H9 (cell line): ENCODE measurements around the gene FAM9C. TPM values are rescaled to one million over a fixed set of nuclear protein-coding genes. Genes with fewer than 3 reads are reported as not detected.

Source experiments
- DNase-seq: peaks from one replicate; pipeline ENCODE4 v3.0.0-alpha.2; 2017
- H2AFZ ChIP-seq: one replicate; pipeline ENCODE4 v1.6.1; 2013; ENCODE audit warnings: mild to moderate bottlenecking, low read length, control low read depth, moderate library complexity
- H2AK5ac ChIP-seq: 2 replicates; pipeline ENCODE4 v1.6.1; 2013; ENCODE audit warnings: low read length, control low read depth, mixed read lengths; ENCODE audit not compliant: insufficient read length
- H2BK120ac ChIP-seq: one replicate; pipeline ENCODE4 v1.6.1; 2013; ENCODE audit warnings: low read depth, mild to moderate bottlenecking, low read length, control low read depth, inconsistent platforms; ENCODE audit not compliant: poor library complexity, severe bottlenecking
- H2BK12ac ChIP-seq: 2 replicates; pipeline ENCODE4 v1.6.1; 2013; ENCODE audit warnings: low read length, control low read depth, mixed read lengths, low read depth; ENCODE audit not compliant: insufficient read length
- H2BK15ac ChIP-seq: 2 replicates; pipeline ENCODE4 v1.6.1; 2013; ENCODE audit warnings: low read depth, low read length, control low read depth
- H2BK20ac ChIP-seq: one replicate; pipeline ENCODE4 v1.6.1; 2013; ENCODE audit warnings: low read depth, mild to moderate bottlenecking, low read length, control low read depth, inconsistent platforms; ENCODE audit not compliant: poor library complexity, severe bottlenecking
- H2BK5ac ChIP-seq: 2 replicates; pipeline ENCODE4 v1.6.1; 2013; ENCODE audit warnings: low read length, control low read depth, mixed read lengths; ENCODE audit not compliant: insufficient read length
- H3K14ac ChIP-seq: 2 replicates; pipeline ENCODE4 v1.6.1; 2013; ENCODE audit warnings: low read length, control low read depth; ENCODE audit not compliant: insufficient read depth
- H3K18ac ChIP-seq: 2 replicates; pipeline ENCODE4 v1.6.1; 2013; ENCODE audit warnings: low read depth, mild to moderate bottlenecking, mixed read lengths, low read length, control low read depth; ENCODE audit not compliant: insufficient read length
- H3K23ac ChIP-seq: 2 replicates; pipeline ENCODE4 v1.6.1; 2013; ENCODE audit warnings: low read length, control low read depth, mixed read lengths, low read depth; ENCODE audit not compliant: insufficient read length
- H3K23me2 ChIP-seq: 2 replicates; pipeline ENCODE4 v1.6.1; 2013; ENCODE audit warnings: low read depth, mild to moderate bottlenecking, mixed read lengths, low read length, control low read depth; ENCODE audit not compliant: insufficient read length, poor library complexity, severe bottlenecking
- H3K27ac ChIP-seq: 2 replicates; pipeline ENCODE4 v1.5.1; 2013; ENCODE audit warnings: low read length, control low read depth, mixed read lengths, low read depth; ENCODE audit not compliant: insufficient read length
- H3K27me3 ChIP-seq: 2 replicates; pipeline ENCODE4 v1.6.1; 2013; ENCODE audit warnings: low read length, control low read depth, inconsistent platforms; ENCODE audit not compliant: insufficient read depth
- H3K4ac ChIP-seq: 2 replicates; pipeline ENCODE4 v1.6.1; 2013; ENCODE audit warnings: low read depth, mild to moderate bottlenecking, control low read depth, inconsistent platforms, low read length, moderate library complexity
- H3K4me1 ChIP-seq: 2 replicates; pipeline ENCODE4 v1.6.1; 2013; ENCODE audit warnings: low read length, control low read depth, inconsistent platforms; ENCODE audit not compliant: insufficient read depth
- H3K4me2 ChIP-seq: 2 replicates; pipeline ENCODE4 v1.6.1; 2013; ENCODE audit warnings: low read length, control low read depth, mixed read lengths; ENCODE audit not compliant: insufficient read length, insufficient read depth
- H3K56ac ChIP-seq: 2 replicates; pipeline ENCODE4 v1.6.1; 2013; ENCODE audit warnings: low read depth, mild to moderate bottlenecking, mixed read lengths, low read length, control low read depth; ENCODE audit not compliant: insufficient read length
- H3K79me1 ChIP-seq: 2 replicates; pipeline ENCODE4 v1.6.1; 2013; ENCODE audit warnings: low read depth, mild to moderate bottlenecking, moderate library complexity, low read length, control low read depth, inconsistent platforms; ENCODE audit not compliant: insufficient read depth, poor library complexity, severe bottlenecking
- H3K79me2 ChIP-seq: 2 replicates; pipeline ENCODE4 v1.6.1; 2013; ENCODE audit warnings: low read length, control low read depth, inconsistent platforms; ENCODE audit not compliant: insufficient read depth
- H3K9ac ChIP-seq: 2 replicates; pipeline ENCODE4 v1.6.1; 2013; ENCODE audit warnings: low read length, control low read depth, mixed read lengths; ENCODE audit not compliant: insufficient read length; ENCODE audit errors: extremely low read depth
- H3K9me3 ChIP-seq: one replicate; pipeline ENCODE4 v1.6.1; 2013; ENCODE audit warnings: low read depth, low read length, inconsistent platforms; ENCODE audit not compliant: control insufficient read depth
- H3T11ph ChIP-seq: one replicate; pipeline ENCODE4 v1.6.1; 2013; ENCODE audit warnings: mild to moderate bottlenecking, low read length, control low read depth, inconsistent platforms
- H4K20me1 ChIP-seq: one replicate; pipeline ENCODE4 v1.6.1; 2013; ENCODE audit not compliant: control insufficient read depth, insufficient read length, insufficient read depth
- H4K5ac ChIP-seq: 2 replicates; pipeline ENCODE4 v1.6.1; 2013; ENCODE audit warnings: low read depth, mild to moderate bottlenecking, mixed read lengths, low read length, control low read depth; ENCODE audit not compliant: insufficient read length
- H4K8ac ChIP-seq: replicated peaks from 2 replicates; pipeline ENCODE4 v1.6.1; 2013; ENCODE audit warnings: low read length, control low read depth, mixed read lengths, low read depth; ENCODE audit not compliant: insufficient read length
- H4K91ac ChIP-seq: 2 replicates; pipeline ENCODE4 v1.6.1; 2013; ENCODE audit warnings: low read depth, mild to moderate bottlenecking, moderate library complexity, mixed read lengths, low read length, control low read depth; ENCODE audit not compliant: insufficient read length
- H3K27ac Mint-ChIP-seq, 3 experiments: 2 replicates in 2 of 3; 3 replicates in 1 of 3; pipeline ENCODE4 v1.8.0; 2020 to 2021; ENCODE audit warnings: mixed read lengths in 3 of 3, mild to moderate bottlenecking in 1 of 3, moderate library complexity in 1 of 3
- H3K27me3 Mint-ChIP-seq: 2 replicates; pipeline ENCODE4 v1.8.0; 2021; ENCODE audit warnings: low read depth, mild to moderate bottlenecking, moderate library complexity, mixed read lengths
- H3K36me3 Mint-ChIP-seq, 3 experiments: 2 replicates in 2 of 3; 3 replicates in 1 of 3; pipeline ENCODE4 v1.8.0; 2020 to 2021; ENCODE audit warnings: low read depth in 3 of 3, mixed read lengths in 3 of 3; ENCODE audit not compliant: insufficient read depth in 1 of 3
- H3K4me1 Mint-ChIP-seq, 2 experiments: 2 replicates each; pipeline ENCODE4 v1.8.0; 2020; ENCODE audit warnings: mixed read lengths in 2 of 2
- H3K4me3 Mint-ChIP-seq, 2 experiments: 2 replicates in 1 of 2; 3 replicates in 1 of 2; pipeline ENCODE4 v1.8.0; 2020 to 2021; ENCODE audit warnings: mild to moderate bottlenecking in 2 of 2, mixed read lengths in 2 of 2, moderate library complexity in 1 of 2
- H3K9me3 Mint-ChIP-seq, 2 experiments: 2 replicates in 1 of 2; 3 replicates in 1 of 2; pipeline ENCODE4 v1.8.0; 2020; ENCODE audit warnings: mild to moderate bottlenecking in 2 of 2, mixed read lengths in 2 of 2, moderate library complexity in 1 of 2
- WGBS: extraction: QIAGEN DNeasy Blood & Tissue Kit; methylation state at CpG from one replicate; pipeline ENCODE4 v1.1.7; 2013; ENCODE audit warnings: missing lambda C conversion rate, low lambda C conversion rate, mixed read lengths; ENCODE audit not compliant: insufficient read length; ENCODE audit errors: extremely low coverage; 5-methylcytosine and 5-hydroxymethylcytosine counted together
- total RNA-seq: library from RNA; stranded (reverse); gene quantifications from 2 replicates; pipeline ENCODE4 v1.2.1, GENCODE V29; 2021
- TF ChIP-seq, protein P1 (sequence below): fragments of 200-600 bp; sonication (generic); conservative IDR thresholded peaks from 3 replicates; pipeline ENCODE4 v1.8.0; 2021; ENCODE audit warnings: antibody characterized with exemption, mild to moderate bottlenecking

Gene FAM9C
- total RNA-seq, 1 experiment from 2014 or later, result not detected

DNA sequence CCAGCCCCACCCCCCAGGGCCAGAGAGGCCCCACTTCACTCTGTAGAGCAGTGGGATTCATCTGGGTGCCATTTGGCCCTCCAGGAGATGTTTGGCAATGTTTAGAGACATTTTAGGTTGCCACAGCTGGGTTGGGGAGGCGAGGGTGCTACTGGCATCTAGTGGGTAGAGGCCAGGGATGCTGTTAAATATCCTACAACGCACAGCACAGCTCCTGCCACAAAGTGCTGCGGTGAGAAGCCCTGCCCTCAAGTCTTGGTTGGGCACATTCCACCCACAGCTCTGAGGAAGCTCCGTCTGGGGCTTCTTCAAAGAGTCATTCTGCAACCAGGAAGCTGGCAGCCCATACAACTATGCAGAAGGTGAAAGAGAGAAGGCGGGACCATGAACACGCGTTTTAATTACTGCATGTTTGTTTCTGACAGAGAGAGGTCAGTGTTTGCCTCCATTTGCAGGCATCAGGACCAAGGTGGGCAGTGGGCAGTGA, 48.1 kb upstream of the FAM9C start:
- no peak overlapping the region for H4K5ac ChIP-seq
- H3K18ac ChIP-seq, result no peak overlapping the region
- no peak overlapping the region for H3K4ac ChIP-seq
- no peak overlapping the region for H2BK12ac ChIP-seq
- no peak overlapping the region for H3K4me3 Mint-ChIP-seq
- no peak overlapping the region for H2BK120ac ChIP-seq
- no peaks in the 10 kb centered on the region for H3K23me2 ChIP-seq
- WGBS, result no CpG with 5 or more reads among the region's 7 CpGs
- no peak overlapping the region for H3K4me2 ChIP-seq
- no peak overlapping the region for H2BK20ac ChIP-seq
- no peak overlapping the region for H4K91ac ChIP-seq
- no peaks in the 10 kb centered on the region for H3K79me1 ChIP-seq
- H2BK5ac ChIP-seq, result no peak overlapping the region
- H3K27ac Mint-ChIP-seq, result no peak overlapping the region
- peaks cover 5 to 6% of the 10 kb centered on the region in 2 experiments; a peak in 3 of 4 replicates for H3K4me1 Mint-ChIP-seq
- H3K27ac ChIP-seq, result no peak overlapping the region
- no peak overlapping the region for H4K8ac ChIP-seq
- H3K27me3 Mint-ChIP-seq, result no peaks in the 10 kb centered on the region
- no peak overlapping the region for H2AK5ac ChIP-seq
- H3K4me1 ChIP-seq, result no peaks in the 10 kb centered on the region; the same call in 1 of the 2 replicates
- no peak overlapping the region for H2AFZ ChIP-seq
- no peak overlapping the region for H3K9ac ChIP-seq
- H4K20me1 ChIP-seq, result no peaks in the 10 kb centered on the region
- H3K56ac ChIP-seq, result no peak overlapping the region
- H3K14ac ChIP-seq, result no peak overlapping the region
- peaks cover 62% of the 10 kb centered on the region in 2 experiments for H3K9me3 Mint-ChIP-seq
- no peak overlapping the region for H3K23ac ChIP-seq
- no peaks in the 10 kb centered on the region for H3K27me3 ChIP-seq
- H3T11ph ChIP-seq, result no peak overlapping the region
- H3K9me3 ChIP-seq, result peaks cover 5% of the 10 kb centered on the region
- TF ChIP-seq, protein P1, sequence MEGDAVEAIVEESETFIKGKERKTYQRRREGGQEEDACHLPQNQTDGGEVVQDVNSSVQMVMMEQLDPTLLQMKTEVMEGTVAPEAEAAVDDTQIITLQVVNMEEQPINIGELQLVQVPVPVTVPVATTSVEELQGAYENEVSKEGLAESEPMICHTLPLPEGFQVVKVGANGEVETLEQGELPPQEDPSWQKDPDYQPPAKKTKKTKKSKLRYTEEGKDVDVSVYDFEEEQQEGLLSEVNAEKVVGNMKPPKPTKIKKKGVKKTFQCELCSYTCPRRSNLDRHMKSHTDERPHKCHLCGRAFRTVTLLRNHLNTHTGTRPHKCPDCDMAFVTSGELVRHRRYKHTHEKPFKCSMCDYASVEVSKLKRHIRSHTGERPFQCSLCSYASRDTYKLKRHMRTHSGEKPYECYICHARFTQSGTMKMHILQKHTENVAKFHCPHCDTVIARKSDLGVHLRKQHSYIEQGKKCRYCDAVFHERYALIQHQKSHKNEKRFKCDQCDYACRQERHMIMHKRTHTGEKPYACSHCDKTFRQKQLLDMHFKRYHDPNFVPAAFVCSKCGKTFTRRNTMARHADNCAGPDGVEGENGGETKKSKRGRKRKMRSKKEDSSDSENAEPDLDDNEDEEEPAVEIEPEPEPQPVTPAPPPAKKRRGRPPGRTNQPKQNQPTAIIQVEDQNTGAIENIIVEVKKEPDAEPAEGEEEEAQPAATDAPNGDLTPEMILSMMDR, result no peak
- H2BK15ac ChIP-seq, result no peak overlapping the region
- no peak for DNase-seq
- no peaks in the 10 kb centered on the region for H3K79me2 ChIP-seq
- H3K36me3 Mint-ChIP-seq, result peaks cover 5 to 8% (median 7%) of the 10 kb centered on the region in 3 experiments; a peak in 5 of 7 replicates
